Measurements from ENCODE around the gene FOXJ3.

The FOXJ3 gene

DNA sequence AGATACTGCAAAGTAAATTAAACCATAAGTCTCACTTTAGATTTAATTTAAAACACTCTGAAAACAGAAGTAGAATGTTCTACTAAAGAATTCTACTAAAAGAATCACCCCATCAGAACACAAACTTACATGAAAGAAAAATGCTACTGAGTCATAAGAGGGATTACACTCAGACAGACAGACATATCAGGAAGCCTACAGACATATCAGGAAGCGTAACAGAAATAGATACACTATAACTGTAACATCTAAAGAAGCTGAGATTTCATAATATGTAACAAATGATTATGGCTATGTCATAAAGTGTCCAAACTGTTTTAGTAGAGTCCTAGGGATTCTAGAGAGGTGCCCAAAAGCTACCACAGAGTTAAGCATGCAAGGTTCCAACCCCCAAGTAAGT is 23.9 kb downstream of the FOXJ3 start:
- DNase-seq, result no peak
- no peak for ATAC-seq

DNA sequence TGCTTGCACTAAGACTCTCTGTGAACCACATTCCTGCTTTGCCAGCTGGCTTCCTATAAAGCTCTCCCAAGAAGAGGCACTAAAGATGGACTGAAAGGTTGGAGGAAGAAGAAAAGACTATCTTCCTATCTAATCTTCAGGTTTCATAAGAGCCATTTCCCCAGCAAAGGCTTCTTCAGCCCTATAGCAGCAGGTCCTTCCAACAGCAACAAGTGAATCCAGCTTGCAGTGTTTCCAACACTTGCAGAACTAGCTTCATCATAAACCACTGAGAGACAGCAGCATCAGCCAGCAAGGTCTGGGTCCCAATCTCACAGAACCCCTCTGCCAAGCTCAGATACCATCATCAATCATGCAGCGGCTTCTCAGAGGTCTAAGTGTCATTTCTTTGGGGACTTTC is 28.1 kb downstream of the FOXJ3 start:
- DNase-seq, result no peak
- no peak for ATAC-seq

DNA sequence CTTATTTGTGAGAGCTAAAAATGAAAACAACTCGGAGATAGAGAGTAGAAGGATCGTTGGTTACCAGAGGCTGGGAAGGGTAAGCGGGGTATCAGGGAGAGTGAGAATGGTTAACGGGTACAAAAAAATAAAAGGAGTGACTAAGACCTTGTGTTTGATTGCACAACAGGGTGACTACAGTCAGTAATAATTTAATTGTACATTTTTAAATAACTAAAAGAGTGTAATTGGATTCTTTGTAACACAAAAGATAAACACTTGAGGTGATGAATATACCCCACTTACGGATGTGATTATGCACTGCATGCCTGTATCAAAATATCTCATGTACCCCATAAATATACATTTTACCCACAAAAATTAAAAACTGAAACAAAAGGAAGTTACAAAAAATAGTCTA is 29.4 kb downstream of the FOXJ3 start:
- no peak for ATAC-seq

DNA sequence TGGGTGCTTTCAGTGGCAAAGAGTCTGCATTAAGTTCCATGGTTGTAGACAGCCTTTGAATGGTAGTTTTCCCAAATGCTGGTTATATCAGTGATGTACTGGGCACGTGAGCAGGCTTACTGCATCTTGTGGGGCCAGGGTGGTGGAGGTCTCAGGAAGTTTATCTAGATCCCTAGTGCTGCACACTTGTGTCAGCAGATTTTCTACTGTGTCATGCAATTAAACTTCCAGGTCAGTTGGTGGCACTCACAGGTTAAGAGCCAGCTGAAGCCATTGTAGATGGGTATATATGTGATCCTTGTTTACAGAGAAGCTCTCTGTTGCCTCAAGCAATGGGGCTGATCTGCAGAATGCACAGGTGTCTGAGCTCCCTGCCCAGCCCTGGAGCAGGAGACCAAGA is 33.0 kb downstream of the FOXJ3 start:
- ATAC-seq (no peak), DNase-seq (no peak)

More for the DNA sequence above, 29.4 kb downstream of the FOXJ3 start:
- no peak for DNase-seq

DNA sequence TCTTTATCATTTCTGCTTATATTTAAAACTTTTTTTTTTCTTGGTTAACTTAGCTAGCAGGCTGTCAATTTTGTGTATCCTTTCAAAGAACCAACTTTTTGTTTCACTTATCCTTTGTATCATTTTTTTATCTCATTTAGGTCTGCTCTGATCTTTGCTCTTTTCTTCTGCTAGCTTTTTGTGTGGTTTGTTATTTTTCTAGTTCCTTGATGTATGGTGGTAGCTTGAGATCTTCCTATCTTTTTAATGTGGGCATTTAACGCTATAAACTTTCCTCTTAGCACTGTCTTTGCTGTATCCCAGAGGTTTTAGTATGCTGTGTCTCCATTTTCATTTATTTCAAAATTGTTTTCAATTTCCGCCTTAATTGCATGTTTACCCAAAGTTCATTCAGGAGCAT is 36.5 kb downstream of the FOXJ3 start:
- DNase-seq, result no peak
- ATAC-seq, result no peak

DNA sequence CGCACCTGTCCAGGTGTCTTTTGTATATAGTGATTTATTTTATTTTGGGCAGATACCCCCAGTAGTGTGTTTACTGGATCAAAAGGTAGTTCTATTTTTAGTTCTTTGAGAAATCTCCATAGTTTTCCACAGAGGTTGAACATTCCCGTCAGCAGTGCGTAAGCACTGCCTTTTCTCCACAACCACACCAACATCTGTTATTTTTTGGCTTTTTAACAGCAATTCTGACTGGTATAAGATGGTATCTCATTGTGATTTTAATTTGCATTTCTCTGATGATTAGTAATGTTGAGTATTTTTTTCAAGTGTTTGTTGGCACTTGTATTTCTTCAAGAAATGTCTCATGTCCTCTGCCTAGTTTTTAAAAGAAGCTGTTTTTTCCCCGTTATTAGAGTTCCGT is 39.2 kb downstream of the FOXJ3 start:
- ATAC-seq (no peak), DNase-seq (no peak)

DNA sequence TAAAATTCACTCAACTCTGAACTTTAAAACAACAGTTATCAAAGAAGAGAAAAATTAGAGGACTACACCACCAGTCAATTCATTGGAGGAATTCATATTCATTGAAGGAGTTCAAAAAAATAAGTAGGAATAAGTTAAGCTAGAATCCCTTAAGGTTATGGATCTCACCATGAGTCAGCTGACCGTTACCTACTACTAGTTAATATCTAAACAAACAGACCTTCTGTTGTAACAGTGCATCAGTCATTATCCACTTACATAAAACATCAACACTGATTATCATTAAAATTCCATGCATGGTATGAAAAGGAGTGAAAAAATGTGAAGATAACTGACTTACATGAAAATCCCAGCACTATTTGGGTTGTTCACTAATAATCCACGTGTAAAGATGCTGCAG is 44.9 kb downstream of the FOXJ3 start:
- ATAC-seq (no peak), DNase-seq (no peak)

DNA sequence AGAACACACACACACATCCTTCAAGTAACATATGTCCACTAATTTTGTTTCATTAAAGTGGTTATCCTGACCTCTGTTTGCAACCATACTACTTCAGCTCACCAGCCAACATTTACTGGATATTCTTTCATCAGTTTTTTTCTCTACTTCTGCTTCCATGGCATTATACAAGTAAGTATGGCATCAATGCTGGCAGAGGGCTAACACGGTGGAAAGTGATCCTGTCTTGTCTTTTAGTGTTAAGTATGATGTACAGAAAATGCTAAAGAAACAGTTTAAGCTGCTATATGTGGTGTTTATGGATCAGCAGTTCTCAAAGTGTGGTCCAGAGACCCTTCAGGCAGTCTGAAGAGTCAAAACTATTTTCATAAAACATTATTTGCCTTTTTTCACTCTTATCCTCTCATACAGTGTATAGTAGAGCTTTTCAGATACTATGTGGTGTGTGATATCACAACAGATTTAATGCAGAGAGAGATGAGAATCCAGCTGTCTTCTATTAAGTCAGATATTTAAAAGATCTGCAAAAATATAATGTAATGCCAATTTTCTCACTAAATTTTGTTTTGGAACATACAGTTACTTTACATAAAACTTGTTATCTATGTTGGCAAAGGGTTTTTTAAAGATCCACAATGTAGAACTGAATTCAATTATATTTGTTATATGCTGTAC is 46.6 kb downstream of the FOXJ3 start:
- no peak for ATAC-seq
- no peak for DNase-seq

DNA sequence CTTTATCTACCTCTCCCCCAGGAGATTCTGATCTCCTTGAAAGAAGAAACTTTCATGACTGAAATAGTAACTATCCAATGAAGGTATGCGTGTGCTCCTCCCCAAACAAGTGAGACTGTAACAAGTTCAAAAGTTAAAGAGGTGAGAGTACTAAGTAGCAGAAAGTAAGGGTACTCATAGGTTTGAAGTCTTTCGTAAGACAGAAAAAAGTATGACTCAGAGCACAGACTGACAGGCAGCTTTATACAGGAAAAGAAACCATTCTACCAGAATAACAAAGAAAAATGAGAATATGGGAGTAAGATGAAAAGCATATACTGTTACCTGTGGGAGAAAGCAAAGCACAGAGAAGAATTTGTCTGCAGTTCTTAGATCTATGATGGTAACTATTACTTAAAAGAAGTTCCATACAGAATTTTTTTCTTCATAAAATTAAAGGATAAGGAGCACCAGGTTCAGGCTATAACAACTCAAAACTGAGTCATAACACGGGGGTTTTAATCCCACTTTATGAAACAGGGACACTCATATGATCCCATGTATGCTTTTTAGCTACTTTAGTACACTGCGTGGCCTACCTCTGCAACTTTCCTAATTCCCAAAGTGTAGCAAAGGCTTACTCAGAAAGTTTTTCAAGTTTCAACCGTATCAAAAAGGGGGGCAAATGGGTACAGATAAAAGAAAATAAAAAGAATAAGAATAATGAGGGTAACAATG is 52.0 kb downstream of the FOXJ3 start:
- peak; percentile 84 for ATAC-seq
- no peak for DNase-seq

DNA sequence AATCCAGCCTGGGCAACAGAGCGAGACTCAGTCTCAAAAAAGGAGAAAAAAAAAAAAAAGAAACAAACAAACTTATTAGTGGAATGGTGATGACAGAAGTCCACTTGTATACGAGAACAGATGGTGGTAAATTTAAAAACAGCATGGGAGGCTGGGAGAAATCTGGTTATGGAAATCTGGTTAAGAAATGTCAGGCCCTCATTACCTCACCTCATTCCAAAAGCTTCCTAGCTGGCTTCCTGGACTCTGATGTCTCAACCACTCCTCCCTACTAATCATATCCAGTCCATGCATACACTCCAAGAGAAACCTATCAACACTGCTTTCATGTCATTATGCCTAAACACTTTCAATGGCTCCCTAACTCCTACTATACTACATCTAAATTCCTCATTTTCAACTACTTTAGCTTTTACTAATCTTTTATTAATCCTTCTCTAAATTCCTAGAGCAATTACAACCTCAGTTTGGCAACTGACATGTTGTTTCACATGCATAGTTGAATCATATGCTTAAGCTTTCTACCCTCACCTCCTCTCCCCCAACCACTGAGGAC is 52.9 kb downstream of the FOXJ3 start:
- no peak for DNase-seq
- no peak for ATAC-seq

DNA sequence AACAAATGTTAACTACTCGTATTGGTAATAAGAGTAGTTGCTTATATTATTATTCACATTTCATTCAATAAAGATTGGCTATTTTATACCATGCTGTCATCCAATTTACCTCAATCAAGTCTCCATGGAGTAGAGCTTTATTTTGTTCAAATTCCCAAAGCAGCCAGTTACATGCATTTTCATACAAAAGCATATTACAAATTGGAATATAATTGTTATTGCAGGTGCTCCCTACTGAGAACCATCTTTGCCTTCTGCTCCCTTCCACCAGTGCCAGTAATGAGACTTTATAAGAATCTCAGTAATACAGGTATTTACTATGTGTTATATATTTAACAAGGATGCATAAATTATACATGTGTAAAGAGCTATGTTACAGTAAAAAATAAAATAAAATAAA is 54.2 kb downstream of the FOXJ3 start:
- ATAC-seq, result no peak
- no peak for DNase-seq

DNA sequence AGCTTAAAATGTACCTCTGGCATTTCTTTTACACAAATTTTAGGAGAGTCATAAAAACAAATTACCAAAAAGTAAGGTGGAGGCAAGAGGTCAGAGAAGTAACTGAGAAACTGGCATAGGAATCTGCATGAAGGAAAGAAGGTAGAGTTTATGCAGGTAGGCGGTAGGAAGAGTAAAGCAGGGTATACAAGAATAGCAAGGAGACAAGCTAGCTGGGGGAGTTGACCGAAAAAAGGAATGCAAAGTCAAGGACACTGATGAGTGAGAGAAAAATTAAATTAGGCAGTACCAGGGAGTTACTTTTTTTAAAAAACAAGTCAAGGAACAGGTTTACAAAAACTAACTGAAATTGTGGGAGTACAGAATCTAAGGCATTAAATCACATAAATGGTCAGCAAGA is 56.0 kb downstream of the FOXJ3 start:
- no peak for DNase-seq
- no peak for ATAC-seq

DNA sequence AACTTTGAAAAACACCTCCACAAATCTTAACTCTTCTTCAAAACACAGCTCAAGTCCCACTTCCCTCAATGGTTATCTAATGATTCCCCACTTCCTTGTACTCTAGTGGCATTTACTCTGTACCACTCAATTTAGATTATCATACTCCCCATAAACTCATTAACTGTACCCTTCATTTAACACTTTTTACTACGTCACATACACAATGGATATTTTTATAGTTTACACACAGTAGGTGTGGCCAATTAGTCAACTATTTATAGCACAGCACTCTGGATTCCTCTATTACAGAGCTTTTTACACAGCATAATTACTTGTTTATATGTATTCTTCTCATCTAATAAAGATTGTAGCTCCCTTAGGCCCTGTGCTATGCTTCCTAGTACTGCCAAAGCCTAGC is 62.1 kb downstream of the FOXJ3 start:
- ATAC-seq (no peak), DNase-seq (no peak)

DNA sequence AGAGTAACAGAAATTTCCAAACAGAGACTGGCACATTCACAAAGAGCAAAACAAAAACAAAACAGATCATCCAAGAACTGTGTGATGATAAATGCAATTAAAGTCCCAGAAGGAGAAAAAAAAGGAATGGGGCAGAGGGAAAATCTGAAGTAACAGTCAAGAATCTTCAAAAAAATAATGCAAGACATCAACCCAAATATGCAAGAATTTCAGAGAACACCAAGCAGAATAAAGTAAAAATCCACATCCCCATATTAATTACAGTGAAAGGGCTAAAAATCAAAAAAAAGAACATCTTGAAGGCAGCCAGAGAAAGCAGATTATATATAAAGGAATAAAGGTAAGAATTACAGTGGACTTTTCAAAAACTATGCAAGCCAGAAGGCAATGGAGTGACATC is 67.1 kb downstream of the FOXJ3 start:
- DNase-seq (no peak), ATAC-seq (no peak)

DNA sequence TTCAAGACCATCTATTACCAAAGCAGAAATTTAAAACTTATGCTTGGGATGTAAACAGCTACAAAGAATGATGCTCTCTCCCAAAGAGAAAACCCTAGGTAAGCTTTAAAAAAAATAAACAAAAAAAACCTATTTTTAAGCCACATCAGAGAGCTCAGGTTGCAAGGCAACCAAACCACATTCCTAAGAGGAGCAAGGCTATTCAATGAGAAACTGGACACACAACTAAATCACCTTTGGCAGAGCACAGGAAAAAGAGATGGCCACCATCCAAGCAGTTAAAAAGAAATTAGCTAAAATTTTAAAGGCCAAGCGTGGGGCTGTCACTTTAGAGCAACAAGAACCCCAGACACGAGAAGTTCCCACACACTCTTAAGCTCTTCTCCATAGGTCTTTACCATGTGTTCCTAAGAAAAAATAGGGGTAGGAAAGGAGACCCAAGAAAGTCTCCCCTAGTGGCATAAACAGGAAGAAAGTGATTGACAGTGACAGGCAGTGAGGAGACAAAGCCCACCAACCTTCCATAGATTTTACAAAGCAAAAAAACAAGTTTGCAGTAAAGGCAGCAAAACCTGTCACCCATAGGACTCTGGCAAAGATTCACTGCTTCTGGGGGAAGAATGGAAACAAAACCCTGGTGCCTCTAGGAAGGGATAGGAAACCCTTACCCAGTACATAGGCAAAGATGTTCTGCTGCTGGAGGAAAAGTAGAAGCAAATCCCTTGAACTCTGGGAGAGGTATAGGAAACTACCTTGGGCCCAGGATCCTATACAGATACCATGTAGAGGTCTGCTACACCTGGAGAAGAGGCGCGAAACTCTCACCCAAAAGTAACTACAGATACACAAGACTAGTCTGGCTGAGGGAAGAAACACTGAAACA is 68.5 kb downstream of the FOXJ3 start:
- no peak for DNase-seq
- no peak for ATAC-seq

DNA sequence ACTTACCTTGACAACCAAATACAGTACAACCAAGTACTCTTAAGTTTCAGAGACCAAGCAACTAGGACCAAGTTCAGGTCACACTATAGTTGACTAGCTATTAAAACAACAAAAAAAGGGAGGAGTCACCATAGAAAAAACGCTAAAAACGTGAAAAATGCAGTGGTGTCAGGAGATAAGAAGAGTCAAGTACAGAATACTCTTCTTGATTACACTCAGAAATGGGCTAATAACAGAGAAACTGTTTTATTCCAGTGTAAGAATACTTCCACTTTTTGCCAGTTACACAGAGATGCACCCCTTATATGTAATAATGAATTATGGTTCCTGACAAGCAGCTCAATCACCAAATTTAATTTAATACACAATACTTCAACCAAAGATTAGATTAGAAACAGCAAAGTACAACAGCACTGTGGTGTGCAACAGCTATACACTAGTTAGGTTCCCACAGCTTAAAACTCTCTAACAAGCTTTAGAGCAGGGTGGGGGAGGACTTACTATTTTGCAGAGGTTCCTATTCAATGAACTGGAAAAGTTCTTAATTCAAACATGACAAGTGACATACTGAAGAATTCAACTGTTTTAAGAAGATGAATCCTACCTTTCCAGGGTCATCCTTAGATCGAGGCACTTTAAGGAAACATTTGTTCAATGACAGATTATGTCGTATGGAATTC is 70.4 kb downstream of the FOXJ3 start:
- DNase-seq, result no peak
- ATAC-seq, result no peak

DNA sequence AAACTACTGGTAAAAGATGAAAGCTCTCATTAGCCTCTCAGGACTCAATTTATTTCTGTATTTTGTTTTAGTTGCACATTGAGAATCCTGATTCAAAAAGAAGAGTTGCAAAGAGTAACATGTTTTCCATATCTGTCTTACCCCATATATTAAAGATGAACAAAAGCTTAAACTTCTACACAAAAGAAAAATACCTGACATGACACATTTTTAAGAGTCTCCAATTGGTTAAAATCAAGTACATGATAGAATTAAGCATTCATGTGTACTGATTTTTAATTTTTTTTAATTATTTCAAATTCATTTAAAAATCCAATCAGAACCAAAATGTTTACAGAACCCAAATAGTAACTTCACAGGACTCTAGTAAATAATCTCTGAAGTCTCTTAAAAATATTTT is 72.0 kb downstream of the FOXJ3 start:
- ATAC-seq (no peak), DNase-seq (no peak)

DNA sequence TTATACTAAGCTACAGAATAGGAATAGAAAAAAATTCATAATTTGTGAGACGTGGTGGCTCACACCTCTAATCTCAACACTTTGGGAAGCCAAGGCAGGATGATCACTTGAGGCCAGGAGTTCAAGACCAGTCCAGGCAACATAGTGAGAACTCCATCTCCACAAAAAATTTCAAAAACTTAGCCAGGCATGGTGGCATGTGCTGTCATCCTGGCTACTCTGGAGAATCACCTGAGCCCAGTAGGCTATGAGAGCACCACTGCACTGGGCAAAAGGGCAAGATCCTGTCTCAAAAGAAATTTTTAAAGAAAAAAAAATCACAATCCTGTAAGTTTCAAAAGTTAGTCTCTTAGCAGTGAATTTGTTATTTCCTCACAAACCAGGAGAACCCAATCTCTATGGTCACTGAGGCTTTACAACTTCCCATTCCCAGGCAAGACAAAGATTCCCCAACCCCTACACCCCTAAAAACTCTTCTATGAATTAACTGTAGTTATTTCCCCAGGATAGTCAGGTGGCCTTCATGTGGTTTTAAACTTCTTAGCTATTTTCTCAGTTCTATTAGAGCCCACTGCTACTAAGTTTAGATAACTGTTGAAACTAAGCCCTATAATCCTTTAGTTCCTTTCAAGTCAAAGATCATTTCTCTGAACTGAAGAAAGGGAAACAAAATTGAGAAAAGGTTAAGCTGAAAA is 74.5 kb downstream of the FOXJ3 start:
- ATAC-seq (no peak), DNase-seq (no peak)

DNA sequence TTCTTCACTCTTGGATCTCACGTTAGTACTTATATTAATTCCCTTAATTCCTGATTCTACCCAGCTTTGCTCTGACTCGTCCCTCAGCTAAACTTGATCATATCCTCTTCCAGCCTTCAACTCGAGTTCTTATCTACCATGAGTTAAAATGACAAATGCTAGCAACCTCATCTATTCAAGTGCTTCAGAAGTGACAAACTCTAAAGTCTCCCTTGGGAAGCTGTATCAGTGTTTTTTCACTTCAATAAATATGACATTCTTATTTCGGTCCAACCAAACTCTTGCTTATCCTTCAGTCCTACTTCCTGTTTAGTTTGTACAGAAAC is 75.3 kb downstream of the FOXJ3 start:
- ATAC-seq (no peak), DNase-seq (no peak)

DNA sequence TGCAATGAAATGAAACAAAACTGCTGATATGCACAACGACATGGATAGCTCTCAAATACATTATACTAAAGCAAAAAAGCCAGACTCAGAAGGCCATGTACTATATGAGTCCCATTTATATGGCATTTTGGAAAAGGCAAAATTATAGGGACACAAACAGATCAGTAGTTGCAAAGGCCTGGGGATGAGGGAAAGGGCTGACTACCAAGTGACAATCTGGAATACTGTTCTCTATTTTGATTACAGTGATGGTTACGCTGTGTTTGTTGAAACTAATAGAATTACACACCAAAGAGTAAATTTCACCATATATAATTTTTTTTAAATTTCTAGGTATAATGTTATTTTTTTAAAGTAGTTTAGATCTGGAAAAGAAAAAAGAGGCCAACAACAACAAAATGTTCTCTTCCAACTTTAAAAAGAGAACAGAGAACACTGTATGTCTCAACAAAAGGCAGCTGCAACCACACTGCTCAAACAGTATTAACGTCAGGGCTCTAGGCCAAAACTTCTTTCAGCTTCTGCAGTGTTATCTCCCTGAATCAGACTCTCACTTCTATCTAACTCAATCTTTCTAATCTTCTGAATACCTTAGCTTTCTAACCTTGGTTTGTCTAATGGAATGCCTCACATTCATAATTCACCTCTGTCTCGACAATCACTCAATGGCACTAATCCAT is 75.8 kb downstream of the FOXJ3 start:
- no peak for ATAC-seq
- DNase-seq, result no peak

DNA sequence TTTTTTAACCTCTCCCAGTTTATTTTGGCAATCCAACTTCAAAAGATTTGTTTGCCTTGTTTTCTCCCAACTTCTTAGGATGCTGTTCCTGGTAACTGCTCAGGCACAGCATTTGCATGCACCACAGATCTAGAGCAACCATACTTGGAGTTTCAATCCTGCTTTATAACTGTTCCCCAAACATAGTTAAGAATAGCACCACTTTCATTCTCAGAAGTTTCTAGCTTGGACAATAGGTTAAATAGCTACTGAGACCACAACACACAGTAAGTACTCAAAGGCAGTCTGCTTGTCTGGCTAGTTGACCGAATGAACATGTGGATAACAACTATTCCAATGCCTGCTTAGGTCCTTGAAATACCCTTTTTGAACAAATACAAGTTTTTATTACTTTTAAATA is 76.8 kb downstream of the FOXJ3 start:
- ATAC-seq, result no peak
- no peak for DNase-seq

Data from stimulated activated naive CD8-positive, alpha-beta T cell treated with anti-CD3 and anti-CD28 coated beads, Interleukin-15, Interleukin-2, amounts not matched to agents 100 U/mL and 50 U/mL, for 24 hours (primary cell).